GM19351 (cell line): Measurements from ENCODE around the gene ACSM4.
"Not testable (repeated sequence)": the region's sequence is repeated elsewhere in the genome, so short reads cannot be mapped to it uniquely, and the experiment has no call there.

Source experiments
- ATAC-seq: cut with Tn5 transposase; IDR thresholded peaks from one replicate; pipeline ENCODE4 v1.9.1; 2021; ENCODE audit warnings: mild to moderate bottlenecking, moderate library complexity; ENCODE audit not compliant: unreplicated experiment

ACSM4 gene, protein sequence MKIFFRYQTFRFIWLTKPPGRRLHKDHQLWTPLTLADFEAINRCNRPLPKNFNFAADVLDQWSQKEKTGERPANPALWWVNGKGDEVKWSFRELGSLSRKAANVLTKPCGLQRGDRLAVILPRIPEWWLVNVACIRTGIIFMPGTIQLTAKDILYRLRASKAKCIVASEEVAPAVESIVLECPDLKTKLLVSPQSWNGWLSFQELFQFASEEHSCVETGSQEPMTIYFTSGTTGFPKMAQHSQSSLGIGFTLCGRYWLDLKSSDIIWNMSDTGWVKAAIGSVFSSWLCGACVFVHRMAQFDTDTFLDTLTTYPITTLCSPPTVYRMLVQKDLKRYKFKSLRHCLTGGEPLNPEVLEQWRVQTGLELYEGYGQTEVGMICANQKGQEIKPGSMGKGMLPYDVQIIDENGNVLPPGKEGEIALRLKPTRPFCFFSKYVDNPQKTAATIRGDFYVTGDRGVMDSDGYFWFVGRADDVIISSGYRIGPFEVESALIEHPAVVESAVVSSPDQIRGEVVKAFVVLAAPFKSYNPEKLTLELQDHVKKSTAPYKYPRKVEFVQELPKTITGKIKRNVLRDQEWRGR

DNA sequence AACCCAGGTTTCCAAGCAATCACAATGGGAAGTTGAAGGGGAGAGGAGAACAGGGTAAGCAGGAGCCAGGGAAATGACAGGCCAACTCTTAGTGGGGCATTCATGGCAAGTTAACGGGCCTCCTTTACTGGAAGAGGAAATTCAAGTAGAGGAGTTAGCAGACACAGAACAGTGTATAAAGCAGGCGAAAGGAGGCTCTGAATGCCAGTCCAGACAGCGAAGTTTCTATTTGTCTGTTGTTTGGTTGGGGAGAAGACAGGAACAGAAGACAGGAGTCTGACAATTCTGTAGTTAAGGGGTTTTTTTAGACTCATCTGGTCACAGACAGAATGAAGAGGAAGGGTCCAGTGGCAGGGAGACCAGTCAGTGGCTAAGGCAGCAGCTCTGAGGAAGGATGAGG is at the start of gene ACSM4:
Gene ACSM4 (plus strand): TSS at position 301 of the 400 bp plus-strand sequence. CDS start 260 bp downstream, outside the sequence.
- no peak for ATAC-seq

DNA sequence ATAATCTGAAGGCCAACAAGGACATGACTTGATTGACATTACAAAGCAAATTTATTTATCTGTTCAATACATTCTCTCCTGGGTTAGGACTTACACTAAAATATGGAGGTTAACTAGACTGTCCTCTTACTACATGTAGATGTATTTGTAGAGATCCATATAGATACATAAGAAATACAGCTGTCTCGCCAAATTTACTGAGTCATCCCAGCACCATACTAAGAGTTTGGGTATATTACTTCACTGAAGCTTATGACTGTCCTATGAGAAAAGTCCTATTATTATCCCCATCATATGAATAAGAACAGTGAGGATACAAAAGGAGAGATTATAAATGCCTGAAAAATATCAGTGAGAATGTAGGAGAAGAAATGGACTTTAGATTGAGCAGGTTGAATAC is 44.8 kb upstream of the ACSM4 start:
- no peak for ATAC-seq

DNA sequence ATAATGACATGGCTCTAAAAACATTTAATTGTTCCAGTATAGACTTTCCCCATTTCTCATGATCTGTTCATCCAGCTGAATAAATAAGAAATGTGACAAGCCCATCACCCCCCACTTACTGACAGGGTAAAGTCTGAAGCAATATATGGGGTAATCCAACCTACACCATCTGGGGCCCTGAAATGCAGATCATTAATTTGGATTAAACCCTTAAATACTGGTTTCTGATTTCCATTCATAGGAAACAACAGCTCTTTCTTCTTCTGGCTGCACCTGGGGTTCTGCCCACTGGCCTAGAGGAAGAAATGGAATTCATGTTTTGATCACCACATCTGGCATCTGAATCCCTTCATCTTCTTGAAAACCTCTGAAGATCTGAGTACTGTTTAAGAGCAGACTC is 39.3 kb upstream of the ACSM4 start:
- ATAC-seq: no peak

DNA sequence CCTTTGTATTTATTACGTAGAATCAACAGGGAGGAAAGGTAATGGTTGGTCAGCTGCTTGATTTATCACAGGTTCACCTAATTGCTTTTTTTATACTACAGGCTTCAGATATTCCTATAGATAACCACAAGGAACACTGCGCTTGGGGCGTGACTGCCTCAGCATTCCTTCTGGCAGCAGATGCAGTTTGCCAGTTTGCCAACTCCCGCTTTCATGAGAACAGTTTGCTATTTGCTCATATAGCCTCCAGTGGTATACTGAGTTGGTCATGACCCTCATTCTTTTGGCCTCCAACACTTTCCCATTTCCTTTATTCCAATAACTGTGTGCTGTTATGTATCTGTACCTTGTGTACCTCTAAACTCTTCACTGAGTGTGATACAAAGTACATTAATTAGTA is 38.6 kb upstream of the ACSM4 start:
- ATAC-seq: no peak

DNA sequence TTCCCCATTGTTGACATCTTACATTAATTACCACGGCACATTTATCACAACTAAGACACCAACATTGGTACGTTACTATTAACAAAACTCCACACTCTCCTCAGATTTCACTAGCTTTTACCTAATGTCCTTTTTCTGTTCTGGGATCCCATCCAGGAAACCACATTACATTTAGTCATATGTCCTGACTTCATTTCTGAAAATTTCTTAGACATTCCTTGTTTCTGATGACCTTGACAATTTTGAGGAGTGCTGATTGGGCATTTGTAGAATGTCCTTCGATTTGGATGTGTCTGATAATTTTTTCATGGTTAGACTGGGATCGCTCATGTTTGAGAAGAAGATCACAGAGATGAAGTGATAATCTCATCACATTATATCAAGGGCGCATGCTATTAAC is 34.6 kb upstream of the ACSM4 start:
- ATAC-seq: no peak

DNA sequence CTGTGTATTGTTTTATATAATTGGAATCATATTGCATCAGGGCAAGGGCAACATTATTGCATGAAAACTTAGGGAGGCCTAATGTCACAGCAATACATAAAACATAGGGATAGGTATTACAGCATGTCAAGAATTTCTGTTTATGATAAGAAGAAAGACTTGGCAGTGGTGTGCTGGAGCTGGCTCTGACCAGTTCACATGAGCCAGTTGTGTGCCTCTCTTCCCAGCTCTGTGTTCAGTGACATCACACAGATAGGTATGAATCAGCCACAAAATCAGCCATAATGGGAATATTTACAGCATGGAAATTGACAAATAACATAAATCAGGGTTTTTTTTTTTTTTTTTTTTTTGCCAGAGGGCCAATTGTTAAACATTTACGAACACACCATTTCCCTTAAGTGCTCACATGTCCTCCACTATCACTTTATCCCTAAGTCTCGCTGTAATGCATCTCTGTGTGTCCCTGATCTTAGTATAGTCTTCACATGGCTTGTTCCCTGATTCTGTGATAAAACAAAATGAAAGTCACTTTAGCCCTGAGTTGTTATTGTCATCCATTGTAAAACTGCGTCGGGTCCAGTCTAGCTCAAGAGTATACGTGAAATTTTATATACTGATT is 31.9 kb upstream of the ACSM4 start:
- no peak for ATAC-seq

DNA sequence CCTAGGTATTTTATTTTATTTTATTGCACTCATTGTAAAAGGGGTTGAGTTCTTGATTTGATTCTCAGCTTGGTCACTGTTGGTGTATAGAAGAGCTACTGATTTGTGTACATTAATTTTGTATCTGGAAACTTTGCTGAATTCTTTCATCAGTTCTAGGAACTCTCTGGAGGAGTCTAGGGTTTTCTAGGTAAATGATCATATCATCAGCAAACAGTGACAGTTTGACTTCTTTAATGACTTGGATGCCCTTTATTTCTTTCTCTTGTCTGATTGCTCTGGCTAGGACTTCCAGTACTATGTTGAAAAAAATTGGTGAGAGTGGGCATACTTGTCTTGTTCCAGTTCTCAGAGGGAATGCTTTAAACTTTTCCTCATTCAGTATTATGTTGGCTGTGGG is 28.4 kb upstream of the ACSM4 start:
- not testable (repeated sequence) for ATAC-seq

DNA sequence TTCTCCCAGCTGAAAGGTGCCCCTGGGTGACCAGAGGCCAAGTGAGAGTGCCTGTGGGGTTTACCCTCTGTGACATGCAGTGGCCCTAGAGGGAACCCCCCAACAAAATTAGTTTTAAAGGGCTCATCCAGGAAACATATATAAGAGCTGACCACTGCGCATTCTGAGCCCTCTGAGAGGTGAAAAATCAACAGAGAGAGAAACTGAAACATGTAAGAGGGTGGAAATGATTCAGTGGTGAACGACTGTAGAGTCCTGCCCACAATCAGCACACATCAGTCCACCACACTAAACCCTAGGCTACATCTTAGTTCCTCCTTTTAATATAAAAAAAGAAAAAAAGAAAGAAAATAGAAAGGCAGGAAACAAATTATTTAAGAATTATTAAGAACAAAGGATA is 21.0 kb upstream of the ACSM4 start:
- ATAC-seq: peak; percentile 92

DNA sequence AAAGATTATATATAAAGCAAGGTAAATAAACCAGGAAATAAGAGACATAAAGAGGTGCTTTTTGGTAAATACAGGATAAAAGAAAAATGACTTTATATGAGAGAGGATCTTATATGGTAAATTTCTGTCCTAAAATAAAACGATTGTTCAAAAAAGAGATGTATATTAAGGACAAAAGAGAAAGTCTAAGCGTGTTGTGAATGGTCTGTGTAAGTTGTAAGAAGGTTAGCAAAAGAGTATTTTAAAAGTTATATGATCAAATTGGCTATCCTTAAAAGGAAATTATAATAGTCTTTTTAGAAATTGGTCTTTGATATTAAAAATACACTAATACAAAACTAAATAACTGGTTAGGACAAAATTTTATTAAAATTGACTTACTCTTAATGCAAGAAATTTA is 14.1 kb upstream of the ACSM4 start:
- no peak for ATAC-seq

DNA sequence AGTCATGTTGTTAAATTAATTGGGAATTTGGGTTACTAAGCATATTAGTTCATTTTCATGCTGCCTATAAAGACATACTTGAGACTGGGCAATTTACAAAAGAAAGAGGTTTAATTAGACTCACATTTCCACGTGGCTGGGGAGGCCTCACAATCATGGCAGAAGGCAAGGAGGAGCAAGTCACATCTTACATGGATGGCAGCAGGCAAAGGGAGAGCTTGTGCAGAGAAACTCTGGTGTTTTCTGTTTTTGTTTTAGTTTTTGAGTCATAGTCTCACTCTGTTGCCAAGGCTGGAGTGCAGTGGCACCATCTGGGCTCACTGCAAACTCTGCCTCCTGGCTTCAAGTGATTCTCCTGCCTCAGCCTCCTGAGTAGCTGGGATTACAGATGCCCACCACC is 13.3 kb upstream of the ACSM4 start:
- ATAC-seq: not testable (repeated sequence)

DNA sequence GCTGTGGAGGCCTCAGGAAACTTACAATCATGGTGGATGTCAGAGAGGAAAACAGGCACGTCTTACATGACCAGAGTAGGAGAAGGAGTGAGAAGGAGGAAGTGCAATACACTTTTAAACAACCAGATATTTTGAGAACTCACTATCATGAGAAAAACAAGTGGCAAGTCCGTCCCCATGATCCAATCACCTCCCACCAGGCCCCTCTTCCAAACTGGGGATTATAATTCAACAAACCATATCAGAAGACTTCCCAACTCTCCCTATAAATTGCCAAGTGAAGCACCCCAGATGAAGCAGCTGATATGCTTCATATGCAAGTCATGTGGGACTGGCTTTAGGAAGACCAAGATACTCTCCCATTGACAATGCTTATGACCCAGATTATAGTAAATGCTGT is 11.6 kb upstream of the ACSM4 start:
- ATAC-seq: no peak

DNA sequence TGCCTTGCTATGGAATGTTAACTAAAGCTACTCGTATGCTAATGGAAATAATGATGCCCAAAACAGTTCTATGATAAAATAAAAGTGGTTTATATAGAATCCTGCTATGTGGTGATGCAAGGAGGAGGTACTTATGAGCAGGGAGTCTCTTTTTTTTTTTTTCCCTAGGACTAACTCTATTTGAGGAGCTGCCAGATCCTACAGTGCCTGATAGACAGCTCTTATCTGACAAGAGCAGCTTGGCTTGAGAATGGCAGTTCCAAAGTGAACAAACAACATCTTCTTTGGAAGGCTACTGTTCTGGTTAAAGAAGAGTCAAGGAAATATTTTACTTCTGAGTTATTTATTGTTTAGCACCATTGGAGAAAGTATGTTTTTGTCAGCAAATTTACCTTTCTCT is 10.2 kb upstream of the ACSM4 start:
- no peak for ATAC-seq

DNA sequence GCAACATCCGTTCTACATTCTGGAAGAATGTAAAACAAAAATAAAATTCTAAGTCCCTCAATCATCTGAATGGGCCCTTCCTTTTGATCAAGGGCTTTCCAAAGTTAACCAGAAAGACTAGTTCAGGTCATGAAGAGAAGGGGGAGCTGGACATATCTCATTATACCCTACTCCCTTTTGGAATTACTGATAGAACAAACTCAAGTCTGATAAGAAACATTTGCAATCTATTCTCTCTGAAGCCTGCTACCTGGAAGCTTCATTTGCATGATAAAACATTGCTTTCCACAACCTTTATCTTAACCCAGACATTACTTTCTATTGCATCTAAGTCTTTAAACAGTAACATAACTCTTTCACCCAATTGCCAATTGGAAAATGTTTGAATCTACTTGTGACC is 8.3 kb upstream of the ACSM4 start:
- no peak for ATAC-seq

DNA sequence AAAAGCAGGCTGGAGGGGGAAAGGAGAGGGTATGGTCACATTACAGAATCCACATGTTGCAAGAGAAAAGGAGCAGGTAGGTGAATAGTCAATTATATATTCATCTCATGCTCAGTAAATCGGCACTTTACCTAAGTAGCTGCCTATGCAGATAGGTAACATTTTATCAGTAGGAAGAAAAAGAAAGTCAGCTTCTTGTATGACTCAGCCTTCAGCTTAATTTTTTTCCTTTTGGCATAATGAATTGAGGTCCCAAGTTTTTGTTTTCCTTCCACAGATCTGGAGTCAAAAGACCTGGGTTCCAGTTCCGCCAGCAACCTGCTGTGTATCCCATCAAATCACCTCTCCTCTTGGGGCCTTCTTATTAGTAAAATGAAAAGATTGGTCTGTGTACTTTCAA is 6.0 kb upstream of the ACSM4 start:
- ATAC-seq: no peak

DNA sequence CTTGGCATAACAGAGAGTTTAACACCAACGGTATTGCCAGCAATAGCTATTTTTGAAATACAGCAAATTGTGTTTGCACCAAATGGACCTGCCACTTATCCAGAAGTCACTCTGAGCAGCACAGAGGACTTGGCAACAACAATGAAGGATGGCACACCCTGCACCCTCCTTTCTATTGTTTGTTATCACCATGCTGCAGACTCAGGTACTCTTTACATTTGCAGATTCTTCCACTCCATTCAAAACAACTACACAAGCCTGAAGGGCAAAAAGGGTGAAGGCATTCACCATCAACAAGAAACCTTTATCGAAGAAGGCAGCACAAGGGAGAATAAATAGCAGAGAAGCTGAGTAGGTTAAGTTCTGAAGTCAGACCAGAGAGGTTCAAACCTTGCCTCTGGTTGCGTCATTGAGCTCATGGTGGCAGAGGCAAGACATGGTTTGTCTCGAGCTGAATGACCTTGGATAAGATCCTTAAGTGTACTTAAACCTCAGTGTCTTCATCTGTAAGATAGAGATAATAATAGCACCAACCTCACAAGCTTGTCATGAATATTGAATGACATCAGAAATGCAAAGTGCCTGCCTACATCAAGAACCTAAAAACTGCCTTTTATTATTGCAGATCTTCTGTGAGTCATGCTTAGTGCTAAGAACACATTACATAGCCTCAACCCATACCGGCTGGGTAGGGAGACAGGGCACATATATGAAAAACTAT is 1.4 kb upstream of the ACSM4 start:
- no peak for ATAC-seq

DNA sequence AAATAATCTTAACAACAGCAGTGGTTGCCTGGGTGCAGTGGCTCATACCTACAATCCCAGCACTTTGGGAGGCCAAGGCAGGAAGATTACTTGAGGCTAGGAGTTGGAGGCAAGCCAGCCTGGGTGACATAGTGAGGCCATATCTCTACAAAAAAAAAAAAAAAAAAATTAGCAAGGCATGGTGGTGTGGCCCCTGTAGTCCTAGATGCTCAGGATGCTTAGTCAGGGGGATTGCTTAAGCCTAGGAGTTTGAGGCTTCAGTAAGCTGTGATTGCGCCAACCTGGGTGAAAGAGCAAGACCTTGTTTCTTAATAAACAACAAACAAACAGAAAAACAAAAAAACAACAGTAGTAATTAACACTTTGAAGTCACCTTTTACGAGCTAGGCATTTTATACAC is 642 bp upstream of the ACSM4 start:
- no peak for ATAC-seq

DNA sequence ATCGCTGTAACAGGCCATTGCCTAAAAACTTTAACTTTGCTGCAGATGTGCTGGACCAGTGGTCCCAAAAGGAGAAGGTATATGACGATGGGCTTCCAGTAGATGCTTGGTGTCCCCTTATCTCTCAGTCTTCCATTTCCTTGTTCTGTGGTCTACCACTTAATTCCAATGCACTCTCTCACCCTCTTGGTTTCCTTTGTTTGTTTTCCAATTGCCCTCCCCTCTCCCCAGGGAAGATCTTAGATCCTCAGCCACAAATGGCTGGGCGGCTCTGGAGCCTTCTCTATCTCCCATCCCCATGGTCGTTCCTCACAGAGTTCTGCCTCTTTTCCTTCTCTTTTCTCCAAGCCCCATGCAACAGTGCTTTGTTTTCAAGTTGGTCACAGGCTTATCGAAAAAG is 584 bp downstream of the ACSM4 start:
- no peak for ATAC-seq

DNA sequence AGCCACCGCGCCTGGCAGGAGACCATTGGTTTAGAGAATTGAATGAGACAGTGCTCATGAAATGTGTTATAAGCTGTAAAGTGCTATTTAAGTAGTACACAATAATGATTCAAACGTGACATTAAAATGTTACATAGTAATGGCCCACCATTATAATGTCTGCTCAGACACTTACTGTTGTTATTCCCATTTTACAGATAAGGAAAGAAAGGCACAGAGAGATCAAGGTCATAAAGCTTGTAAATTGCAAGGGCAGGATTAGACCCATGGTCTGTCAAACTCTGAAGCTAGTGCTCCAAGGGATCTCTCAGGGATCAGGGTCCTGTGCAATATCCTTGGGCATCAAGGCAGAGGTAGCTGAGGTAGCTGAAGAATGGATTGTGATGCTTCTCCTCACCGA is 6.2 kb downstream of the ACSM4 start:
- ATAC-seq: no peak

DNA sequence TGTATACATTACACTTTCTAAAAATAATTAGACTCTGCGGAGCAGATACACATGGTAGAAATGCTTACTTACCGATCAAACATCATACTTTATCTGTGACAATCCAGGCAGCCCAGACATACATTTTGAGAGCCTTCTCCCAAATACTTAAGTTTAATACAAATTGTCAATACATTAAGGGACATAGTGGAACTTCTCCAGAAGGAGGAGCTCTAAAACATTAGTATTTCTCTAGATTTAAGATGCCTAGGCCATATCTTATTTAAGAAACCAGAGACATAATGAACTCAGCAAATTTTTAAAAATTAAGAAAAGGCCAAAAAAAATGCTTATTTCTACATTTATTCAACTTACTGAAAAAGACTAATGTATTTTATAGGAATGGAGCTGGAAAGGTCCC is 16.1 kb downstream of the ACSM4 start:
- no peak for ATAC-seq

DNA sequence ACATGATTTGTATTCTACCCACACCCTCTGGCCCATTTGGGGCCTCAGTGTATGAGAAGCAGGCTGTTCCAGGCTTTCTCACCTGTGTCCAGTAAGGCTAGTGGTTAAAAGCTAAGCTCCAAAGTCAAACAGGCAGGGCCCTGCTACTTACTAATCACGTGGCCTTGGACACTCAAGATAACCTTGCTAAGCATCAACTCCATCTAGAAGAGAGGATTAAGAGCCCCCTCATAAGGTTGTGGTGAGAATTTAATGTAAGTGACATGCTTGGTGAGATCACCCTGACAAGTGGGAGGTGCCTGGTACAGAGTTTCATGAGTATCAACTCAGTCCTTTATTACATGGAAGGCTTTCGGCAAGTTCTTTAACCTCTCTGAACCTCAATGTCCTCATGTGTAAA is 17.8 kb downstream of the ACSM4 start:
- no peak for ATAC-seq

DNA sequence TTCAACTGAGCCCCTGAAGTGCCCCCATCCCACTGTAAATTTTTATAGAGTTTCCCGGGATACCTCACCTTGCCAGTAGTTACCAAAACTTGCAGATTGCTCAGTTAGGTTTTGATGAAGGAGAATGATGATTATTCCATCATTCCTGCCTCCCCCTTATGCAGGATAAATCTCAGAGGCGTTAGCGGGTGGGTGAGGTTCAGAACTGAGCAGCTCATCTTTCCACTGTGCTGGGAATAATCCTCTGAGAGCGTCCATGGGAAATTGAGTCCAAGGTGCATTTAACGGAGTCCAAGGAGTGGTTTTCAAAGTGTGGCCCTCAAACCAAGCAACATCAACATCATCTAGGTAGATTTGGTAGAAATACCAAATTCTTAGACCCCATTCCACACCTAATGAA is 18.7 kb downstream of the ACSM4 start:
- ATAC-seq: no peak

DNA sequence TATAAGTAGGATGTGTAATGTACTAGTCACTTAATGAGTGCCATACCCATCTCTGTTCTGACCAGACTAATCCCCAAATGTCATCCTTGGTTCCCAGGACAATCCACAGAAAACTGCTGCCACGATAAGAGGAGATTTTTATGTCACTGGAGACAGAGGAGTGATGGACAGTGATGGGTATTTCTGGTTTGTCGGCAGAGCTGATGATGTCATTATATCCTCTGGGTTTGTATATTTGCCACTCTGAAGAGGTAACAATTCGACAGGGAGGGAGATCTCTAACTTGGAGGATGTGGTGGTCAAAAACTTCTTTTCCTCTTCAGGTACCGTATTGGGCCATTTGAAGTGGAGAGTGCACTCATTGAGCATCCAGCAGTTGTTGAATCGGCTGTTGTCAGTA is 20.3 kb downstream of the ACSM4 start:
- no peak for ATAC-seq
